HepG2 (cell line): ENCODE measurements around the gene OR6V1. TPM values are rescaled to one million over a fixed set of nuclear protein-coding genes. Genes with fewer than 3 reads are reported as not detected.

Experiments used
- ARID5B ChIP-seq: IDR thresholded peaks from 2 replicates; pipeline ENCODE4 v1.4.0; 2020; ENCODE audit warnings: mild to moderate bottlenecking, missing genetic modification reagents
- ATF7-NPFF ChIP-seq: sonication (generic); formaldehyde crosslinking; IDR thresholded peaks from 2 replicates; pipeline ENCODE4 v1.8.1; 2023; ENCODE audit warnings: mild to moderate bottlenecking, low read depth, missing genetic modification reagents, moderate library complexity
- GZF1 ChIP-seq: sonication (generic); formaldehyde crosslinking; IDR thresholded peaks from 2 replicates; pipeline ENCODE4 v1.5.1; 2020; ENCODE audit warnings: mild to moderate bottlenecking, missing genetic modification reagents
- RFX1 ChIP-seq: fragments of 450-650 bp; IDR thresholded peaks from 2 replicates; pipeline ENCODE4 v1.6.1; 2017
- SOX5 ChIP-seq: IDR thresholded peaks from 2 replicates; pipeline ENCODE4 v1.6.1; 2016; ENCODE audit warnings: borderline replicate concordance
- SP4 ChIP-seq: sonication (generic); formaldehyde crosslinking; IDR thresholded peaks from 2 replicates; pipeline ENCODE4 v1.8.1; 2023; ENCODE audit warnings: mild to moderate bottlenecking, missing genetic modification reagents
- TBX2 ChIP-seq: sonication (generic); formaldehyde crosslinking; IDR thresholded peaks from 2 replicates; pipeline ENCODE4 v1.5.0; 2020; ENCODE audit warnings: missing genetic modification reagents, mild to moderate bottlenecking, borderline replicate concordance
- ZNF24 ChIP-seq: fragments of 450-650 bp; IDR thresholded peaks from 2 replicates; pipeline ENCODE4 v1.6.1; 2017; ENCODE audit warnings: antibody characterized with exemption, mild to moderate bottlenecking
- ZNF7 ChIP-seq: IDR thresholded peaks from 2 replicates; pipeline ENCODE4 v1.6.1; 2016; ENCODE audit warnings: missing biosample characterization, missing genetic modification reagents
- ZNF772 ChIP-seq: sonication (generic); formaldehyde crosslinking; IDR thresholded peaks from 2 replicates; pipeline ENCODE4 v1.5.0; 2020; ENCODE audit warnings: mild to moderate bottlenecking, missing genetic modification reagents
- ZXDC ChIP-seq: sonication (generic); formaldehyde crosslinking; IDR thresholded peaks from 2 replicates; pipeline ENCODE4 v1.5.0; 2020; ENCODE audit warnings: mild to moderate bottlenecking, missing genetic modification reagents
- polyA plus RNA-seq, 8 experiments: library from polyadenylated mRNA; depleted of rRNA in 3 of 8; stranded (reverse) in 7 of 8; unstranded in 1 of 8; fragments of >200 nt; fragmentation: Illumina TruSeq in 4 of 8; extraction: Trizol in 4 of 8; gene quantifications; 2 replicates each; pipeline versions ENCODE4 v1.2.1 to v1.2.3, GENCODE V29; 2011 to 2016; ENCODE audit warnings: low read depth in 4 of 8, missing spikeins in 1 of 8, mixed read lengths in 1 of 8; ENCODE audit not compliant: insufficient read depth in 1 of 8
- total RNA-seq, 5 experiments: library from RNA; depleted of rRNA; stranded (reverse); fragments of >200 nt; fragmentation: Illumina TruSeq; extraction: Trizol; gene quantifications; 2 replicates each; pipeline ENCODE4 v1.2.3, GENCODE V29; 2016; ENCODE audit warnings: low read depth in 1 of 5
- TF ChIP-seq, protein P1 (sequence below), 2 experiments: sonication (generic) in 1 of 2; formaldehyde crosslinking in 1 of 2; IDR thresholded peaks; 2 replicates each; pipeline versions ENCODE4 v1.5.1 to v1.6.1; 2011 to 2020; ENCODE audit warnings: borderline replicate concordance in 1 of 2, low read depth in 1 of 2, low read length in 1 of 2, mild to moderate bottlenecking in 1 of 2, missing genetic modification reagents in 1 of 2, moderate library complexity in 1 of 2
- TF ChIP-seq, protein P2 (sequence below): sonication (generic); formaldehyde crosslinking; IDR thresholded peaks from 2 replicates; pipeline ENCODE4 v1.4.0; 2020; ENCODE audit warnings: missing genetic modification reagents, borderline replicate concordance
- TF ChIP-seq, protein P3 (sequence below): sonication (generic); formaldehyde crosslinking; IDR thresholded peaks from 2 replicates; pipeline ENCODE4 v1.5.0; 2020; ENCODE audit warnings: mild to moderate bottlenecking, missing genetic modification reagents
- TF ChIP-seq, protein P4 (sequence below): sonication (generic); formaldehyde crosslinking; IDR thresholded peaks from 2 replicates; pipeline ENCODE4 v1.5.0; 2020; ENCODE audit warnings: missing genetic modification reagents

Gene OR6V1
- total and polyA plus RNA-seq, 2 of the 13 experiments (the other 11 are each of a cell fraction or from before 2014, with no cell fraction given): not detected

DNA sequence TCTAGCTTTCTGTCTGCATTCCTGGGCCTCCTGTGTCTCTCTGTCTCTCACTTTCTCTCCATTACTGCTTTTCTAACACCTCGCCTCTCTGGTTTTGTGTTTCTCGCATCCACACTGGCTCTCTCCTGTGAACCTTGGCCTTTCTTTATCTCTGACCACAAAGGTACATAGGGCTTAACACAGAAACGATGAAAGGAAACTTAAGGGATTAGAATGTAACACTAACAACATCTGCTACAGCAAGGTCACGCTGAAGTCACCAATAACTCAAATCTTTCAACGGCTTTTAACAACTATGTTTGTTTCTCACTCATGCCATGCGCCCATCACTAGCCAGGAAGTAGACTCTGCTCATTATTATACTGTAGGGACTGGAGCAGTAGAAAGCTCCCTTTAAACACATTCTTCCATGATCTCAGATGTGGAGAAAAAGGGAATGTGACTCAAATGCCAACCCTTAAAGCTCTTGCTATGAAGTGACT lies 9.3 kb upstream of the OR6V1 start (continued):
- TF ChIP-seq ZXDC (no peak), ZNF7 (CRISPR knock-in tag) (no peak), SOX5 (CRISPR knock-in tag) (peak; percentile 45; the same call in 1 of the 2 replicates), TBX2 (CRISPR knock-in tag) (peak; percentile 95), ZNF772 (CRISPR knock-in tag) (no peak), ARID5B (peak; percentile 77), ATF7-NPFF (CRISPR knock-in tag) (no peak), RFX1 (no peak), GZF1 (CRISPR knock-in tag) (no peak), ZNF24 (no peak), SP4 (no peak)
- TF ChIP-seq, protein P1, sequence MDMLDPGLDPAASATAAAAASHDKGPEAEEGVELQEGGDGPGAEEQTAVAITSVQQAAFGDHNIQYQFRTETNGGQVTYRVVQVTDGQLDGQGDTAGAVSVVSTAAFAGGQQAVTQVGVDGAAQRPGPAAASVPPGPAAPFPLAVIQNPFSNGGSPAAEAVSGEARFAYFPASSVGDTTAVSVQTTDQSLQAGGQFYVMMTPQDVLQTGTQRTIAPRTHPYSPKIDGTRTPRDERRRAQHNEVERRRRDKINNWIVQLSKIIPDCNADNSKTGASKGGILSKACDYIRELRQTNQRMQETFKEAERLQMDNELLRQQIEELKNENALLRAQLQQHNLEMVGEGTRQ (IDR thresholded peaks at IDR 0.05; ENCODE audit: low read depth, low read length): no peak
- TF ChIP-seq, protein P1 (CRISPR knock-in tag; IDR thresholded peaks at IDR 0.05; ENCODE audit: borderline replicate concordance): 0 out of 2 replicates have a peak, but pooled peaks have one; percentile 20
- TF ChIP-seq, protein P2, sequence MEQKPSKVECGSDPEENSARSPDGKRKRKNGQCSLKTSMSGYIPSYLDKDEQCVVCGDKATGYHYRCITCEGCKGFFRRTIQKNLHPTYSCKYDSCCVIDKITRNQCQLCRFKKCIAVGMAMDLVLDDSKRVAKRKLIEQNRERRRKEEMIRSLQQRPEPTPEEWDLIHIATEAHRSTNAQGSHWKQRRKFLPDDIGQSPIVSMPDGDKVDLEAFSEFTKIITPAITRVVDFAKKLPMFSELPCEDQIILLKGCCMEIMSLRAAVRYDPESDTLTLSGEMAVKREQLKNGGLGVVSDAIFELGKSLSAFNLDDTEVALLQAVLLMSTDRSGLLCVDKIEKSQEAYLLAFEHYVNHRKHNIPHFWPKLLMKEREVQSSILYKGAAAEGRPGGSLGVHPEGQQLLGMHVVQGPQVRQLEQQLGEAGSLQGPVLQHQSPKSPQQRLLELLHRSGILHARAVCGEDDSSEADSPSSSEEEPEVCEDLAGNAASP (CRISPR knock-in tag): no peak; the same call in 1 of the 2 replicates
- TF ChIP-seq, protein P3, sequence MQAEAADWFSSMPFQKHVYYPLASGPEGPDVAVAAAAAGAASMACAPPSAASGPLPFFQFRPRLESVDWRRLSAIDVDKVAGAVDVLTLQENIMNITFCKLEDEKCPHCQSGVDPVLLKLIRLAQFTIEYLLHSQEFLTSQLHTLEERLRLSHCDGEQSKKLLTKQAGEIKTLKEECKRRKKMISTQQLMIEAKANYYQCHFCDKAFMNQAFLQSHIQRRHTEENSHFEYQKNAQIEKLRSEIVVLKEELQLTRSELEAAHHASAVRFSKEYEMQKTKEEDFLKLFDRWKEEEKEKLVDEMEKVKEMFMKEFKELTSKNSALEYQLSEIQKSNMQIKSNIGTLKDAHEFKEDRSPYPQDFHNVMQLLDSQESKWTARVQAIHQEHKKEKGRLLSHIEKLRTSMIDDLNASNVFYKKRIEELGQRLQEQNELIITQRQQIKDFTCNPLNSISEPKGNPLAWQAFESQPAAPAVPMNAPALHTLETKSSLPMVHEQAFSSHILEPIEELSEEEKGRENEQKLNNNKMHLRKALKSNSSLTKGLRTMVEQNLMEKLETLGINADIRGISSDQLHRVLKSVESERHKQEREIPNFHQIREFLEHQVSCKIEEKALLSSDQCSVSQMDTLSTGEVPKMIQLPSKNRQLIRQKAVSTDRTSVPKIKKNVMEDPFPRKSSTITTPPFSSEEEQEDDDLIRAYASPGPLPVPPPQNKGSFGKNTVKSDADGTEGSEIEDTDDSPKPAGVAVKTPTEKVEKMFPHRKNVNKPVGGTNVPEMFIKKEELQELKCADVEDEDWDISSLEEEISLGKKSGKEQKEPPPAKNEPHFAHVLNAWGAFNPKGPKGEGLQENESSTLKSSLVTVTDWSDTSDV (CRISPR knock-in tag): no peak
- TF ChIP-seq, protein P4, sequence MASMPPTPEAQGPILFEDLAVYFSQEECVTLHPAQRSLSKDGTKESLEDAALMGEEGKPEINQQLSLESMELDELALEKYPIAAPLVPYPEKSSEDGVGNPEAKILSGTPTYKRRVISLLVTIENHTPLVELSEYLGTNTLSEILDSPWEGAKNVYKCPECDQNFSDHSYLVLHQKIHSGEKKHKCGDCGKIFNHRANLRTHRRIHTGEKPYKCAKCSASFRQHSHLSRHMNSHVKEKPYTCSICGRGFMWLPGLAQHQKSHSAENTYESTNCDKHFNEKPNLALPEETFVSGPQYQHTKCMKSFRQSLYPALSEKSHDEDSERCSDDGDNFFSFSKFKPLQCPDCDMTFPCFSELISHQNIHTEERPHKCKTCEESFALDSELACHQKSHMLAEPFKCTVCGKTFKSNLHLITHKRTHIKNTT (CRISPR knock-in tag): no peak
